HG02642 (cell line): ENCODE measurements around the gene TBC1D4.
A peak's percentile ranks its signal among the peaks of the same experiment; 100 is the strongest.

ENCODE experiments used
- ATAC-seq: cut with Tn5 transposase; IDR thresholded peaks from one replicate; pipeline ENCODE4 v1.9.1; 2021; ENCODE audit warnings: mild to moderate bottlenecking; ENCODE audit not compliant: unreplicated experiment, poor library complexity

The TBC1D4 gene, protein sequence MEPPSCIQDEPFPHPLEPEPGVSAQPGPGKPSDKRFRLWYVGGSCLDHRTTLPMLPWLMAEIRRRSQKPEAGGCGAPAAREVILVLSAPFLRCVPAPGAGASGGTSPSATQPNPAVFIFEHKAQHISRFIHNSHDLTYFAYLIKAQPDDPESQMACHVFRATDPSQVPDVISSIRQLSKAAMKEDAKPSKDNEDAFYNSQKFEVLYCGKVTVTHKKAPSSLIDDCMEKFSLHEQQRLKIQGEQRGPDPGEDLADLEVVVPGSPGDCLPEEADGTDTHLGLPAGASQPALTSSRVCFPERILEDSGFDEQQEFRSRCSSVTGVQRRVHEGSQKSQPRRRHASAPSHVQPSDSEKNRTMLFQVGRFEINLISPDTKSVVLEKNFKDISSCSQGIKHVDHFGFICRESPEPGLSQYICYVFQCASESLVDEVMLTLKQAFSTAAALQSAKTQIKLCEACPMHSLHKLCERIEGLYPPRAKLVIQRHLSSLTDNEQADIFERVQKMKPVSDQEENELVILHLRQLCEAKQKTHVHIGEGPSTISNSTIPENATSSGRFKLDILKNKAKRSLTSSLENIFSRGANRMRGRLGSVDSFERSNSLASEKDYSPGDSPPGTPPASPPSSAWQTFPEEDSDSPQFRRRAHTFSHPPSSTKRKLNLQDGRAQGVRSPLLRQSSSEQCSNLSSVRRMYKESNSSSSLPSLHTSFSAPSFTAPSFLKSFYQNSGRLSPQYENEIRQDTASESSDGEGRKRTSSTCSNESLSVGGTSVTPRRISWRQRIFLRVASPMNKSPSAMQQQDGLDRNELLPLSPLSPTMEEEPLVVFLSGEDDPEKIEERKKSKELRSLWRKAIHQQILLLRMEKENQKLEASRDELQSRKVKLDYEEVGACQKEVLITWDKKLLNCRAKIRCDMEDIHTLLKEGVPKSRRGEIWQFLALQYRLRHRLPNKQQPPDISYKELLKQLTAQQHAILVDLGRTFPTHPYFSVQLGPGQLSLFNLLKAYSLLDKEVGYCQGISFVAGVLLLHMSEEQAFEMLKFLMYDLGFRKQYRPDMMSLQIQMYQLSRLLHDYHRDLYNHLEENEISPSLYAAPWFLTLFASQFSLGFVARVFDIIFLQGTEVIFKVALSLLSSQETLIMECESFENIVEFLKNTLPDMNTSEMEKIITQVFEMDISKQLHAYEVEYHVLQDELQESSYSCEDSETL (N-terminal part only)

DNA sequence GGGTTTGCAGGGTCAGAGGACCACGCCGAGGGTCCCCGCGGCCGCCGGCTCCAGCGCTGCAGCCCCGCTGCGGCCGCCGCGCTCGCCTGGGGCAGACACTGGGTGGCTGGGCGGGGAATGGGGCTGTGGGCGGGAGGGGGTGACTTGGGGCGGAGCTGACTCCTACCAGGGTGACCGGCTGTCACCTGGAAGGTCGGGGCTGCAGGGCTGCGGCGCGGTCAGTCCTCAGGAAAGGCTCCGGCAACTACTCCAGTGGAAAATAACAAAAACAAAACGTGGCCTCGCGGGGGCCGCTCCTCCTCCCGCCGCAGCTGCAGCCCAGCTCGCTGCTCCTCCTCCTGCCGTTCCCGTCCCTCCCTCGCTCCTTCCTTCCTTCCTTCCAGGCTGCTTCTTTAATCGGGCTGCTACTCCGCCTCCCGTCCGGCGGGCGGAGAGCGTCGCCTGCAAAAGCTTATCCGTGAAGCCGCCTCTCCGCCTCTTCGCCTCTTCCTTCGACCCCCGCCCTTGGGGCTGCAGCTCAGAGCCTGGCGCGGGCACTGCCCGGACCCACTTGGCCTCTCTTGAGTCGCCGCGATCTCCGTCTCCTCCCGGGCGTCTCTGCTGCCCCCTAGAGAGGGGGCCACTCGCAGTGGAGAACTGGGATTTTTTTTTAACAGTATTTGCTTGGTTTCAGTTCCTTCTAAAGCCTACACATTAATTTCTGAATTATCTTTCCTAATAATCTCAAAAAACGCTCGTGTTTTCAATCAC, at the start of gene TBC1D4:
Gene TBC1D4, minus strand, starts transcription at position 100 of the 750 bp plus-strand sequence. CDS start 402 bp downstream, outside the sequence.
- ATAC-seq = peak; percentile 78

DNA sequence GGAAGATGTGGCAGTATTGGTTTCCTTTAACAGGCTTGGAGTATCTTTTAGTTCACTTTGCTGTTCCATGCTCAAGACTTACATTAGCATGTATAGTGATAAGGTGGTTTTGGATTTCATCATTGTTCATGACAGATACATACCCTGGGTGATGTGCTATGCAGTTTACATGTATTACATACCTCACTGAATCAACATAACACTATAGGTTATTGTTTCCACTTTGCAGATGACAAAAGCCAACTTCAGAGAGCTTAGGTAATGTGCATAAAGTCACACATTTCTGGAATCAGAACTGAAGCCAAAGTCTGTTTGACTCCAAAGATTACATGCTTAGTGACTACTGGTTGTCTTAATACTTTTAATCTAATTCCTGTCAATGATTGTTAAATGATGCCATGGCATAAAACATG, 48.6 kb upstream of the TBC1D4 start:
- ATAC-seq = no peak

DNA sequence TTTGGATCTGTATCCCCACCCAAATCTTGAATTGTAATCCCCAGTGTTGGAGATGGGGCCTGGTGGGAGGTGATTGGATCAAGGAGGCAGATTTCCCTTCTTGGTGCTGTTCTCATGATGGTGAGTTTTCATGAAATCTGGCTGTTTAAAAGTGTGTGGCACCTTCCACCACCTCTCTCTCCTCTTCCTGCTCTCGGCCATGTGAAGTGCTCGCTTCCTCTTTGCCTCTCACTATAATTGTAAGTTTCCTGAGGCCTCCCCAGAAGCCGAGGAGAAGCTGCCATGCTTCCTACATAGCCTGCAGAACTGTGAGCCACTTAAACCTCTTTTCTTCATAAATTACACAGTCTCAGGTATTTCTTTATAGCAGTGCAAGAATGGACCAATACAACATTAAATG, 40.0 kb upstream of the TBC1D4 start:
- no peak for ATAC-seq

DNA sequence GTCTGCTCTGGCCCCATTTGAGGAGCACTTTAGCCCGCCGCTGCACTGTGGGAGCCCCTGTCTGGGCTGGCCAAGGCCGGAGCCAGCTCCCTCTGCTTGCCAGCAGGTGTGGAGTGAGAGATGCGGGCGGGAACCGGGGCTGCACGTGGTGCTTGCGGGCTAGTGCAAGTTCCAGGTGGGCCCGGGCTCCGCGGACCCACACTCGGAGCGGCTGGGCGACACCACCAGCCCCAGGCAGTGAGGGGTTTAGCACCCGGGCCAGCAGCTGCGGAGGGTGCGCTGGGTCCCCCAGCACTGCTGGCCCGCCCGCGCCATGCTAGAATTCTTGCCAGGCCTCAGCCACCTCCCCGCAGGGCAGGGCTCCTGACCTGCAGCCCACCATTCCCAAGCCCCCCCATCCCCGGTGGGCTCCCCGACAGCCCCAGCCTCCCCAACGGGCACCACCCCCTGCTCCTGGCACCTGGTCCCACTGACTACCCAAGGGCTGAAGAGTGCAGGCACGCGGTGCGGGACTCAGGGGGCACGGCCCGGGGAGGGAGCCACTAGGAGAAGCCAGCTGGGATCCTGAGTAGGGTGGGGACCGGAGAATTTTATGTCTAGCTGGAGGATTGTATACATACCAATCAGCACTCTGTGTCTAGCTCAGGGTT, 36.6 kb upstream of the TBC1D4 start:
- no peak for ATAC-seq

DNA sequence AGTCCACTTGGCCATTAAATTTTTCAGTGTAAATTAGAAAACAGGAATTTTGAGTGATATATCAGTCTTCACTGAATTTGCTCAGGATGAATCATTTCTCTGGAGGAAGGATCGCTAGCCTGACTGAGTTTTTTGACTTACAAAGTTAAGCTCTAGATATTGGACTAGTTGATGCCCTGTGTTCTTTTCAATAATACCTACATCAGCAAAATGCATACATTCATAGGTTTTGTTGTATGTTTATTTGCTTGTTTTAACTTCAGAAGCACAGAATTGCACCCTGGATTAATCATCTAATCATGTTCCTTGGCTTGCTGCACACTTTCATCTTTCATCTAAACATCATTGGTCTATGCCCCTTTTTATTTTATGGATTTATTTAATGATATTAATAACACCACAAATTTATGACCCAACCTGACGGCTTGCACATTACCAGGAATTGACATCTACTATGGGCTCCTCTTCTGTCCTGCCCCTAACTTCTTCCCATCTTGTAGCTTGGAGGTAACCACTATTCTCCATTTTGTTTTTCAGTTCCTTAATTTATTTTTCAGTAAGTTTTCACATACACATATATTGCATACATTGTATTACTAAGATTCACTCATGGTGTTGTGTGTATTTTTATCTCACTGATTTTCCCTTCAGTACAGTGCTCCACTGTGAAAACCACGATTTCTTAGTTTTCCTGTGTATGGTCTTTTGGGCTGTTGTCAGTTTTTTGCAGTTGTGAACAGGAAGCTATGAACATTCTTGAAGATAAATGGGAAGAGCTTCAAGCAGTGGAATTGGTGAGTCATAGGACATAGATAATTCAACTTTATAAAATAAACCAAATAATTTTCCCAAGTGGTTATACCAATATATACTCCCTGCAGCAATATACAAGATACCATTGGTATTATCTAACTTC, 32.4 kb upstream of the TBC1D4 start:
- ATAC-seq = no peak

DNA sequence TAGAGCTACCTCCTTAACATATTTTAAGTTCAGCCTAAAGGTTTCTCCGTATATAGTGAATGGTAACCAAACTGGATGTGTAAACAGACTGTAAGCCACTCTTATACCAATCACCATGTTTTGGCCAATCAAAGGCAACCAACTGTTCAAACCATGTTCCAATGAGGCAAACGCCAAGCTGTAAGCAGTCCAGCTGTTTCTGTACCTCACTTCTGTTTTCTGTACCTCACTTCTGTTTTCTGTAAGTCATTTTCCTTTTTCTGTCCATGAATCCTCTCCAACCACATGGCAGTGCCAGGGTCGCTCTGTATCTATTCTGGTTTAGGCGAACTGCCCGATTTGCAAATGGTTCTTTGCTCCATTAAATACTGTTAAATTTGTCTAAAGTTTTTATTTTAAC, 31.3 kb upstream of the TBC1D4 start:
- no peak for ATAC-seq

DNA sequence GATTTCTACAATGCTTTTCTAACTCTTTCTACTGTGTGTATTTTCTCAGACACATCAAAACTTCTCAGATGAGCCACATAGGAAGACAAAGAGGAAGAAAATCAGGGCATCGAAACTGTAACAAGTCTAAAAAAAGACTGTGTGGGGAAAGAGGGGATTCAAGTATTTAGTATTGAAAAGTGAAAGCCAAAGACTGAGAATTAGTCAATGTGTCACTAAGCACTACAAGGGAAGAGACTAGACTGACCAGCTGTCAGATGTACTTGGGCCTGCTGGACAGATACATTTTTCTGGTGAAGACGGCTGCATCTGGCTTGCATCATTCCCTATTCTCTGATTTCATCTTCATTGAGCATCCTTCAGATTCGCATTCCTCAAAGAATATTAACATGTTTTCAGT, 30.3 kb upstream of the TBC1D4 start:
- peak; percentile 90 for ATAC-seq

DNA sequence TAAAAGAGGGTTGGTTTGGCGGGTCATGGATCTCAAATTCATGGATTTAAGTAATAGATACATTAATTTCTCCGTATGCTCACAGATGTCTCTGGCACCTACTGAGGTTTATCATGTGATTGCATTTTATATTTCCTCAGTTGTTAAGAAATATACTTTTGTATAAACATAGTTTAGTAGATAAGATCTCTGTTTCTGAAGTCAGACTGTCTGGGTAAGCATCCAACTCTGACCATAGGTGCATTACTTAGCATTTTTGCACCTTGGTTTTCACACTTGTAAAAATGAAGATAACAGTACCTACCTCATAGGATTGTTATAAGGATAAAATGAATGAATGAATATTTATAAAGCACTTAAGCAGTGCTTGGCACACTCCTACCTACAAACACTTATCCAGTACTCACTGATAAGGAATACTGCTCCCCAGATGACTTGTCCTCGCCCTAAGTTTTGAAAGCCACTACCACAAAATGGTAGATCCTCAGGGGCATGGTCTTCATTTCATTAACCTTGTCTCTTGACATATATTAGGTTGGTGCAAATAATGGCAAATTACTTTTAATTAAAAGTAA, 29.2 kb upstream of the TBC1D4 start:
- ATAC-seq = no peak

DNA sequence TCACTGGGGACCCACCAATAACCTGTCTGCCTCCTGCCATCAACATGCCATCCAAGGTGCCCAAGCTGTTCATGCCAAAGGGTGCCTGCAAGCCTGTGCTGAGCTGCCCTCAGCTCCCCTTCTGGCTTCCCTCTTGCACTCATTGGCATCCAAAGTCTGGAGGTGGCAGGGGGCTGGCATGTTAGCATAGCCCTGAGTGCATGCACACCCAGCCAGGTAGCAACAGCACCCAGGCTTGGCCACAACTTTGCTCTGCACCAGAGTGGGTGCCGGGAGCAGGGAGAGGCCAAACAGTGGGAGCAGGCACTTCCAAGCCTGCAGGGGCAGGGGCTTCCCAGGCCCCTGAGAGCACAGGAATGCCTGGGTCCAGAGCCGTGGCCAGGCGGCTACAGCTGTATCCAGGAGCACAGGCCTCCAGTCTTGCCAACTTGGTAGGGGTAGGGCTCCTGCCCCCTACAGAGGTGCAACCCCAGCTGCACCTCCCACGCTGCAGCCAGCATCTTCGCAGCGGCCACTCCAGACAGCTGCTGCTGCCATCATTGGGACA, 26.1 kb upstream of the TBC1D4 start:
- no peak for ATAC-seq

DNA sequence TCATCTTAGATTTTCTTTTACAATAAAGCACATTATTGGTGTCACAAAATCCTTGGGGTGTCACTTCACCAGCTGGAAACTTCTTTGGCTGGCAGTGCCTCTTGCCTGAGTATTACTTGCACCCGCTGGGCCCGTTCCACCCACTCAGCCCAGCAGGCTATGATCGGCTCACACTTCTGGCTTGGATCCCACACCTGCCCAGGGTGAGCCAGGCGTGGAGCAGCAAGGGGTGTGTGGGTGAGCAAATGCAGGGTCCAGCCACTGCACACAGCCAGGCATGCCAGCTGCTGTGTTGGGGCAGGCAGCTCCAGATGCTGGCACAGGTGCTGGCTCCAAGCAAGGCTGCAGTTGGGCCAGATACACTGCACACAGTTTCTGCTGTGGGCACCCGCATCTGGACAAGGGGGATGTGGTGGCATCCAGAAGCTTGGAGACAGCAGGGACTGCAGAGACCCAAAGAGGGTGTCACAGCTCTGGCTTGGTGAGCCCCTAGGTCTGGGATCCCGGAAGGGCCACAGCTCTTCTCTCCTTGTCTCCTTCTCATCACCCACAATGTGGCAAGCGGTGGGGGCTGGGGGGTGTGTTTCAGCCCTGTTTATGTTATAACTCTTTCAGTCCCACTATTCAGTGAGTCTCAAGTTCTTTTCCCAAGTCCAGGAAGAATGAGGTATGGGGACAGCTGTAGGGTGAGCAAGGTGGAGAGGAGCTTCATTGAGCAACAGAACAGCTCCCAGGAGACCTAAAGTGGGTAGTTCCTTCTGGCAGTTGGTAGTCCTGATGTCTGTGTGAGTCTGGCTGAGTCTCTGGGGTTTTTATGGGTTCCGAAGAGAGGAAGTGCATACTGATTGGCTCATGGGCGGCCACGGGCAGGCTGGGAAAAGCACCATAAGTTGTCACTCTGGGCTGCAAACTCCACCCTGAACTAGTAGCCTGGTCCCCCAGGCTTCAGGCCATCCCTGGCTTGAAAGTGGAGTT, 25.3 kb upstream of the TBC1D4 start:
- no peak for ATAC-seq

DNA sequence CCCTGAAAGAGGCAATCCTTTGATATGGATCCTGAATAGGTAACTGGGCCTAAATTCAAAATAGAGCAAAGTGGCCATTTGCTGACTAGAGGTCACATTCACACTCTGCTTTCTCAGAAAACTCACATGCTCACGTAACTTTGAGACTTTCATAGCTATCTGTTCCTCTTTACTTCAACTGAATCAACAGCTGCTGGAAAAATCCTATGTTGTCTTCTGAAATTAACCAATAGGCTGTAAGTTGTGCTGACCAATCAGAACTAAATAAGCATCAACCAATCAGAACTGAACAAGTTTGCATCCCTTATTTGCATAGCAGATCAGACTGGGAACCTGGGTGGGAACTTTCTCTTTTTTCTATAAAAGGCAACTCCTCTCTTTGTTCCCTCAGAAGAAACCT, 24.0 kb upstream of the TBC1D4 start:
- ATAC-seq = no peak

DNA sequence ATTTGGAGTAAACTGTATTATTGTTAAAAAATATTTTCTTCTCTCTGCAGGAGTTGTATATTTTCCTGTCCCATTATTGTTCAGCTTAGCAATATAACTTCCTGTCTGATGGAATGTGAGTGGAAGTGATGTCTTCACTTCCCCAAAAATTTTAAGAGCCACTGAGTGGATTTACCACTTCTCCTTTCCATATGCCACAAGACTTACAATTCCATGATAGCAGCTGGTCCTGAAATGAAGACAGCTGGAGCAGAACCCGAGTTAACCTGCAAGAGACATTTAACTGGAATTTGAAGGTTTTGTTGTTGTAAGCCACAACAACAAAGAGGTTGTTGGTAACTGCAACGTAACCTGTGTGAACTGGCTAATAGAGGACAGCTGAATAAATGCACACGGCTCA, 23.4 kb upstream of the TBC1D4 start:
- no peak for ATAC-seq

DNA sequence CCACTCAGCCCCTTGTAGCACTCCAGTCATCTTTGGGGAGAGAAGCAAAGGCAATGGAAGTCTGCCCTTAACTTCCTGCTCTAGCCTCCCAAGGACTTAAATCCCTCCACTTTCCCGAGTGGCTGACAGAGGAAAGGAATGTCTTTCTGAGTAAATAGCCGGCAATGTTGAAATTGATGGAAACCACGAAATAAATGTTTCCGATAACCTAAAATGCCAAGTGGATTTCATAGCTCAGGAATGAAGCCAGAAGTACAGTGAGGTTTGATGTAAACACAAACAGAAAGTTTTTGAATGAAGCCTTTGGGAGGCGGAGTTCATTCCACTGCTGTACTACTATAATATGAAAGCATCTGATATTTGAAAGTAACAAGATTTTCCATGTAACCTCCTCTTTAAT, 14.0 kb upstream of the TBC1D4 start:
- no peak for ATAC-seq

DNA sequence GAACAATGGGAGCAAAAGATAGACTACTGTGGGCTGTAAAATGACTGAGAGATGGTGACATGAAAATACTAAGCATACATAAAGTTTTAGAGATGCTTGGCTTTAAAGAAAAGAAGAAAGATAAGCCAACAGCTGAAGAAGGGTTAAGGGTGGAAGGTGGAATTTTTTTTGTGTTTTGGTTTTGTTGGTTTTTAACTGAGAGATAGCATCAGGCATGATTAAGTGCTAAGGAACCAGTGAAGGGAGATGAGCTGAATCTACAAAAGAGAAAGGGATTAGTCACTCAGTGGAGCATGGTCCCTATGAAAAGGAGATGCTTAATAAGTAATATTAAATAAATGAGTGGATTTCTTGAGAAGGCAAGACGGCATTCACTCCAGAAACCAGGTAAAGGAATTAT, 12.5 kb upstream of the TBC1D4 start:
- no peak for ATAC-seq

DNA sequence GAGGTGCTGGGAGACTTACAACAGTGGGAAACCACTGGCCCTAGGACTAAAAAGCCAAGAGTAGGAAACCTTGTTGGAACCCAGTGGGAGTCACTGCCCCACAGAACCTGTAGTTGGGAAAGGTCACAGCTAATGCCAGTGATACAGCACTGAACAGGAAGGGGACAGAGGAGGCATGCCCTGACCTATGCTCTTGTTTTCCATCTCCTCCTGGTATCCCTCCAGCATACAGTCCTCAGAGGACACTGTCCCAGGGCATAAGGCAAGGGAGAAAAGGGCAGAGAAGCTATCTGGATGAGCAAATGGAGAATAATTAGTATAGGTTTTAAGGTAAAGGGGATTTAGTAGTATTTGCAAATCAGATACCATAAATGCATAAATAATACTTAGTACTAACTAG, 11.2 kb upstream of the TBC1D4 start:
- ATAC-seq = no peak

DNA sequence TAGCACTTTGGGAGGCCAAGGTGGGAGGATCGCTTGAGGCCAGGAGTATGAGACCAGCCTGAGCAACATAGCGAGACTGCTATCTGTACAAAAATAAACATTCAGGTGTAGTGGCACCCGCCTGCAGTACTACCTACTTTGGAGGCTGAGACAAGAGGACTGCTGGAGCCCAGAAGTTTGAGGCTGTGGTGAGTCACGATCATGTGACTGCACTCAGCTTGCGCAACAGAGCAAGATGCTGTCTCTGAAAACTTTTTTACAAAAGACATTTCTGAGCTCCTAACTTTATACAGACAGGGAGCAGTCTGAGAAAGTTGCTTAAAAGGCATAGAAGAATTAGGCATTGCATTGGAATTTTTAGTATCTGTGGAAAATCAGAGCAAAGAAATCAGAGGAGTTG, 10.4 kb upstream of the TBC1D4 start:
- ATAC-seq = no peak

DNA sequence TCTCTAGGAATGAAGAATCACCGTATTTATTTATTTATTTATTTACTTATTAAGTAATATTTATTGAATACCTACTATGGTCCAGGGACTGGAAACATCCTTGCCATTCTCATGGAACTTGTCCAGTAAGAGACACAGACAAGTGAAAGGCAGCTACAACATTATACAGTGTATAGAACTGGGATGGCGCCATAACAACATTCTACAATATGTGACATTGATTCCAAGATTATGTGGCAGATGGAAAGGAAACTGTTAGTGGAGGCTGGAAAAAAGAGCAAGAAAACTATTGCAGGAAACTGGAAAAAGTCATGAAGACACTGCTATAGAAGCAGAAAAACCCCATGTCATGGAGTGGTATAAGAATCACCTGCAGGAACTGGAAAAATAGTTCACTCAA, 9.4 kb upstream of the TBC1D4 start:
- ATAC-seq = no peak
